K562 (cell line): ENCODE data around the gene SEC31A. TPM values are rescaled to one million over a fixed set of nuclear protein-coding genes. Genes with fewer than 3 reads are reported as not detected.

Source experiments
- ATAC-seq: fragments of 200-7000 bp; cut with Tn5 transposase; 3 replicates; pipeline ENCODE4 v1.9.1; 2020; ENCODE audit warnings: moderate library complexity
- BruUV-seq: library from RNA; stranded (reverse); fragments of 400-500 nt; replicated peaks from 2 replicates; lab custom pipeline; 2021; lab: Mats Ljungman, UMichigan
- CTCF ChIA-PET: fragments of 300-600 bp; formaldehyde crosslinking; extraction: SDS; loops from one replicate; lab custom pipeline; 2021; ENCODE audit warnings: low intra/inter-chr PET ratio; lab: Yijun Ruan, JAX
- POLR2A ChIA-PET: fragments of 300-600, 350-650 bp; sonication (Branson Sonifier 250); formaldehyde crosslinking; extraction: SDS; loops from one replicate; lab custom pipeline; 2021; ENCODE audit warnings: antibody characterized with exemption, inconsistent platforms; lab: Yijun Ruan, JAX
- DNase-seq, 4 experiments: peaks; one replicate each; pipeline versions ENCODE4 v3.0.0 to v3.0.0-alpha.2; 2011 to 2018; ENCODE audit warnings: low spot score in 3 of 4, mixed read lengths in 3 of 4; ENCODE audit errors: extremely low read depth in 1 of 4
- FAIRE-seq: peaks from 2 replicates; lab custom pipeline; 2011; peaks lifted over from hg19 to GRCh38; lab: Jason Lieb, UNC
- H2AFZ ChIP-seq: 2 replicates; pipeline ENCODE4 v1.6.0; 2011; ENCODE audit warnings: low read depth, low read length, control low read depth, inconsistent platforms
- H3K27ac ChIP-seq: fragments of 200-600 bp; 3 replicates; pipeline ENCODE4 v1.8.0; 2011; ENCODE audit warnings: low read depth, mild to moderate bottlenecking, control low read depth, inconsistent platforms, low read length, moderate library complexity, mixed read lengths; ENCODE audit errors: extremely low read depth
- H3K27me3 ChIP-seq, 2 experiments: fragments of 300-600 bp in 1 of 2; 2 replicates in 1 of 2; 3 replicates in 1 of 2; pipeline versions ENCODE4 v1.6.0 to v1.8.0; 2011; ENCODE audit warnings: inconsistent platforms in 2 of 2, low read length in 2 of 2, mild to moderate bottlenecking in 1 of 2, mixed read lengths in 1 of 2, moderate library complexity in 1 of 2; ENCODE audit not compliant: control insufficient read depth in 2 of 2, insufficient read depth in 2 of 2
- H3K36me3 ChIP-seq: fragments of 300-600 bp; 3 replicates; pipeline ENCODE4 v1.8.0; 2011; ENCODE audit warnings: mild to moderate bottlenecking, low read length, inconsistent platforms; ENCODE audit not compliant: control insufficient read depth, insufficient read depth
- H3K4me1 ChIP-seq, 2 experiments: fragments of 200-600 bp in 1 of 2; replicated peaks in 1 of 2; 2 replicates in 1 of 2; 3 replicates in 1 of 2; pipeline versions ENCODE4 v1.5.1 to v1.8.0; 2011; ENCODE audit warnings: inconsistent platforms in 2 of 2, low read length in 2 of 2, mild to moderate bottlenecking in 1 of 2, mixed read lengths in 1 of 2, moderate library complexity in 1 of 2; ENCODE audit not compliant: control insufficient read depth in 2 of 2, insufficient read depth in 2 of 2
- H3K4me2 ChIP-seq: 2 replicates; pipeline ENCODE4 v1.6.1; 2011; ENCODE audit warnings: low read length, control low read depth, inconsistent platforms, mixed read lengths; ENCODE audit not compliant: insufficient read depth
- H3K4me3 ChIP-seq: fragments of 200-600 bp; sonication (generic), shearing (Covaris generic); 2 replicates; pipeline ENCODE4 v1.5.1; 2016; ENCODE audit warnings: control low read depth, inconsistent platforms
- H3K79me2 ChIP-seq: fragments of 200-600 bp; 3 replicates; pipeline ENCODE4 v1.8.0; 2011; ENCODE audit warnings: low read length, inconsistent platforms; ENCODE audit not compliant: control insufficient read depth, insufficient read depth
- H3K9ac ChIP-seq, 2 experiments: 2 replicates each; pipeline versions ENCODE4 v1.6.0 to v1.6.1; 2011; ENCODE audit warnings: low read depth in 2 of 2, low read length in 2 of 2, control low read depth in 1 of 2, inconsistent platforms in 1 of 2, mild to moderate bottlenecking in 1 of 2, mixed read lengths in 1 of 2; ENCODE audit not compliant: insufficient read depth in 1 of 2
- H3K9me1 ChIP-seq: one replicate; pipeline ENCODE4 v1.6.0; 2011; ENCODE audit warnings: inconsistent platforms, mild to moderate bottlenecking, low read length, moderate library complexity; ENCODE audit not compliant: control insufficient read depth, insufficient read depth
- H3K9me3 ChIP-seq: replicated peaks from 2 replicates; pipeline ENCODE4 v1.5.1; 2011; ENCODE audit warnings: low read depth, low read length, inconsistent platforms; ENCODE audit not compliant: control insufficient read depth, insufficient read depth
- H4K20me1 ChIP-seq: replicated peaks from 2 replicates; pipeline ENCODE4 v1.6.1; 2011; ENCODE audit warnings: low read length, inconsistent platforms, mixed read lengths; ENCODE audit not compliant: control insufficient read depth, insufficient read depth
- C11orf30 ChIP-seq: fragments of 450-650 bp; IDR thresholded peaks from 2 replicates; pipeline ENCODE4 v1.6.1; 2016; ENCODE audit warnings: low read depth, mild to moderate bottlenecking
- DIDO1 ChIP-seq: fragments of 450-650 bp; IDR thresholded peaks from 2 replicates; pipeline ENCODE4 v1.6.1; 2016; ENCODE audit warnings: low read depth, missing biosample characterization, missing genetic modification characterization
- GMEB1 ChIP-seq: fragments of 250-450 bp; sonication (Bioruptor Pico); IDR thresholded peaks from 2 replicates; pipeline ENCODE4 v1.4.0; 2020; ENCODE audit warnings: mild to moderate bottlenecking
- MAFF ChIP-seq: IDR thresholded peaks from 2 replicates; pipeline ENCODE4 v1.6.1; 2012; ENCODE audit warnings: low read length, improper control_type of control experiment
- MAFG ChIP-seq: fragments of 450-650 bp; conservative IDR thresholded peaks from 2 replicates; pipeline ENCODE4 v1.6.1; 2016; ENCODE audit warnings: missing genetic modification characterization, missing compliant biosample characterization
- MAFK ChIP-seq: IDR thresholded peaks from 2 replicates; pipeline ENCODE4 v1.6.1; 2011; ENCODE audit warnings: low read length, improper control_type of control experiment
- NCOA6 ChIP-seq: fragments of 450-650 bp; IDR thresholded peaks from 2 replicates; pipeline ENCODE4 v1.6.1; 2017; ENCODE audit warnings: mild to moderate bottlenecking
- YBX1 ChIP-seq: fragments of 450-650 bp; IDR thresholded peaks from 2 replicates; pipeline ENCODE4 v1.7.1; 2016; ENCODE audit warnings: mild to moderate bottlenecking
- ZNF316 ChIP-seq: fragments of 450-650 bp; IDR thresholded peaks from 2 replicates; pipeline ENCODE4 v1.6.1; 2016
- WGBS: fragments of 100-300 bp; shearing (Covaris generic); methylation state at CpG from one replicate; pipeline ENCODE4 v1.1.6; 2016; ENCODE audit warnings: low coverage, mixed read lengths; ENCODE audit not compliant: insufficient coverage; ENCODE audit errors: missing lambda C conversion rate; 5-methylcytosine and 5-hydroxymethylcytosine counted together
- in situ Hi-C: fragments of 300-500 bp; cut with MboI; formaldehyde crosslinking; loops from 4 replicates; pipeline ENCODE4 v1.15.0; 2018; ENCODE audit warnings: inconsistent platforms, mixed read lengths
- intact Hi-C: fragments of 100-400 bp; cut with micrococcal nuclease; formaldehyde crosslinking; loops from 2 replicates; pipeline ENCODE4 v1.14.2; 2022
- polyA plus RNA-seq, 8 experiments: library from polyadenylated mRNA; depleted of rRNA in 4 of 8; stranded (reverse) in 5 of 8; unstranded in 3 of 8; fragments of >200 nt; fragmentation: Nextera tagmentation in 2 of 8; fragmentation: Illumina TruSeq in 1 of 8; extraction: Ambion mirVana in 2 of 8; extraction: Trizol in 1 of 8; gene quantifications; 2 replicates each; pipeline versions ENCODE4 v1.2.1 to v1.2.3, GENCODE V29; 2011 to 2014; ENCODE audit warnings: inconsistent platforms in 1 of 8, missing spikeins in 1 of 8
- total RNA-seq, 7 experiments: library from RNA; depleted of rRNA in 6 of 7; stranded (reverse); fragments of >200 nt in 6 of 7; fragmentation: Illumina TruSeq in 2 of 7; extraction: Trizol in 2 of 7; gene quantifications; 2 replicates each; pipeline versions ENCODE4 v1.2.1 to v1.2.3, GENCODE V29; 2011 to 2021; ENCODE audit warnings: low replicate concordance in 1 of 7

SEC31A gene
- total and polyA plus RNA-seq, 9 of the 15 experiments (the other 6 are each of a cell fraction or from before 2014, with no cell fraction given): 78.9 to 241 (median 173) TPM

GRCh38 chr4:82780170-82780751, 110.7 kb downstream of the SEC31A start:
- FAIRE-seq (peak; percentile 32), ATAC-seq (no peak), DNase-seq (no peak)
- H3K79me2 ChIP-seq: no peaks in the 10 kb centered on the region
- no peaks in the 10 kb centered on the region for H3K9me1 ChIP-seq
- H3K27me3 ChIP-seq: peaks cover 16 to 20% of the 10 kb centered on the region in 2 experiments; a peak in 4 of 5 replicates
- CTCF ChIA-PET: no interaction called here
- H3K9ac ChIP-seq: no peak overlapping the region
- in situ Hi-C loops (no loop called here), intact Hi-C loops (no loop called here)
- no TSS peak for BruUV-seq
- peaks cover 5% of the 10 kb centered on the region; the same call in 1 of the 2 replicates for H4K20me1 ChIP-seq
- 0% methylated on average over 1 of the region's 1 CpG for WGBS
- peaks cover 0 to 3% of the 10 kb centered on the region in 2 experiments; a peak in 2 of 5 replicates for H3K4me1 ChIP-seq
- H3K4me2 ChIP-seq: no peak overlapping the region
- no peak overlapping the region for H3K27ac ChIP-seq
- TF ChIP-seq DIDO1 (tag): no peak
- TF ChIP-seq MAFG: peak; percentile 80
- peak; percentile 78 for TF ChIP-seq MAFK
- peak; percentile 83 for TF ChIP-seq C11orf30
- peak; percentile 80 for TF ChIP-seq MAFF
- TF ChIP-seq NCOA6: no peak
- TF ChIP-seq YBX1: no peak
- no peak for TF ChIP-seq GMEB1 (CRISPR knock-in tag)
- TF ChIP-seq ZNF316: peak; percentile 91
- no peaks in the 10 kb centered on the region for H3K36me3 ChIP-seq
- POLR2A ChIA-PET: interaction anchor here (0.6 kb wide), 1 partner anchor 120 kb away, joined by 3 read pairs; the partner anchor contains the start of gene THAP9
- no peak overlapping the region for H3K4me3 ChIP-seq
- no peaks in the 10 kb centered on the region for H3K9me3 ChIP-seq
- no peak overlapping the region for H2AFZ ChIP-seq
